Measurements from ENCODE around the gene KCNAB1. TPM values are rescaled to one million over a fixed set of nuclear protein-coding genes. Genes with fewer than 3 reads are reported as not detected.

KCNAB1 gene
- total and polyA plus RNA-seq, 2 donors (not counting 3 experiments of a cell fraction or from before 2014, with no cell fraction given) = 0.21 TPM; not detected in 1

GRCh38 chr3:156226676-156227420, 106.5 kb downstream of the KCNAB1 start:
- Histone ChIP-seq H4K20me1 (replicated peaks; ENCODE audit: control insufficient read depth, extremely low read depth, insufficient read depth, low read length) (no peaks in the 10 kb centered on the region), H3K4me2 (ENCODE audit: insufficient read depth, low read length) (no peak overlapping the region), H3K27ac (ENCODE audit: insufficient read depth, low read depth, low read length) (no peak overlapping the region), H2AFZ (ENCODE audit: low read depth, low read length) (no peak overlapping the region), H3K79me2 (ENCODE audit: control insufficient read depth, insufficient read depth, low read length) (no peaks in the 10 kb centered on the region), H3K27me3 (ENCODE audit: control insufficient read depth in 2 of 2, insufficient read depth in 2 of 2, low read length in 2 of 2) (no peaks in the 10 kb centered on the region), H3K4me3 (replicated peaks in 1 of 3; ENCODE audit: insufficient read depth in 1 of 3, low read depth in 1 of 3, low read length in 3 of 3) (no peak overlapping the region), H3K9ac (replicated peaks; ENCODE audit: extremely low read depth, insufficient read depth, low read length) (no peak overlapping the region), H3K36me3 (ENCODE audit: control insufficient read depth in 2 of 2, extremely low read depth in 1 of 2, insufficient read depth in 2 of 2, low read length in 2 of 2) (no peaks in the 10 kb centered on the region), H3K9me3 (replicated peaks; ENCODE audit: control insufficient read depth, insufficient read depth, low read length) (no peaks in the 10 kb centered on the region), H3K9me1 (replicated peaks; ENCODE audit: control insufficient read depth, extremely low read depth, insufficient read depth, low read length) (no peaks in the 10 kb centered on the region), H3K4me1 (ENCODE audit: control insufficient read depth, extremely low read depth, insufficient read depth, low read length) (no peaks in the 10 kb centered on the region)
- CTCF ChIA-PET = interaction anchor here (1.6 kb wide), 1 partner anchor 52 kb away, joined by 6 read pairs; no protein-coding TSS in a partner anchor
- dilution Hi-C loops (cut with MboI; ENCODE audit: extremely low pct_ligation_motif_present, low sequenced_read_pairs) (no loop called here), intact Hi-C loops (cut with micrococcal nuclease) (no loop called here)
- no TSS peak for BruUV-seq (replicated peaks)
- FAIRE-seq (no peak), DNase-seq (ENCODE audit: low read depth, low spot score) (no peak)
- POLR2A ChIA-PET = no interaction called here
- no peak for TF ChIP-seq FOS (IDR thresholded peaks at IDR 0.05; ENCODE audit: borderline replicate concordance, insufficient read depth, low read length)
- no peak for TF ChIP-seq MYC (IDR thresholded peaks at IDR 0.05; ENCODE audit: low read depth, low read length)
- no peak for TF ChIP-seq MAX (IDR thresholded peaks at IDR 0.05; ENCODE audit: insufficient read depth, insufficient read length)
- TF ChIP-seq JUN (IDR thresholded peaks at IDR 0.05; ENCODE audit: borderline replicate concordance, insufficient read depth, insufficient read length, low read depth) = no peak
- TF ChIP-seq POLR2AphosphoS5 (IDR thresholded peaks at IDR 0.05; ENCODE audit: insufficient read depth, low read depth, low read length) = no peak
- no peak for TF ChIP-seq POLR2A (IDR thresholded peaks at IDR 0.05; ENCODE audit: low read depth, low read length)
- TF ChIP-seq EZH2 (IDR thresholded peaks at IDR 0.05; ENCODE audit: borderline replicate concordance, low read depth, low read length, severe bottlenecking) = no peak
- no peak for TF ChIP-seq GATA2 (IDR thresholded peaks at IDR 0.05; ENCODE audit: insufficient read depth, insufficient read length, low read depth, low read length)
- TF ChIP-seq CTCF (IDR thresholded peaks at IDR 0.05; ENCODE audit: extremely low read depth in 1 of 2, insufficient read depth in 1 of 2, low read depth in 1 of 2, low read length in 2 of 2) = no peak

Data from endothelial cell of umbilical vein (primary cell).